Measurements from ENCODE around the gene FLNB. TPM values are rescaled to one million over a fixed set of nuclear protein-coding genes. Genes with fewer than 3 reads are reported as not detected.

The FLNB gene
- 110 TPM for total RNA-seq

DNA sequence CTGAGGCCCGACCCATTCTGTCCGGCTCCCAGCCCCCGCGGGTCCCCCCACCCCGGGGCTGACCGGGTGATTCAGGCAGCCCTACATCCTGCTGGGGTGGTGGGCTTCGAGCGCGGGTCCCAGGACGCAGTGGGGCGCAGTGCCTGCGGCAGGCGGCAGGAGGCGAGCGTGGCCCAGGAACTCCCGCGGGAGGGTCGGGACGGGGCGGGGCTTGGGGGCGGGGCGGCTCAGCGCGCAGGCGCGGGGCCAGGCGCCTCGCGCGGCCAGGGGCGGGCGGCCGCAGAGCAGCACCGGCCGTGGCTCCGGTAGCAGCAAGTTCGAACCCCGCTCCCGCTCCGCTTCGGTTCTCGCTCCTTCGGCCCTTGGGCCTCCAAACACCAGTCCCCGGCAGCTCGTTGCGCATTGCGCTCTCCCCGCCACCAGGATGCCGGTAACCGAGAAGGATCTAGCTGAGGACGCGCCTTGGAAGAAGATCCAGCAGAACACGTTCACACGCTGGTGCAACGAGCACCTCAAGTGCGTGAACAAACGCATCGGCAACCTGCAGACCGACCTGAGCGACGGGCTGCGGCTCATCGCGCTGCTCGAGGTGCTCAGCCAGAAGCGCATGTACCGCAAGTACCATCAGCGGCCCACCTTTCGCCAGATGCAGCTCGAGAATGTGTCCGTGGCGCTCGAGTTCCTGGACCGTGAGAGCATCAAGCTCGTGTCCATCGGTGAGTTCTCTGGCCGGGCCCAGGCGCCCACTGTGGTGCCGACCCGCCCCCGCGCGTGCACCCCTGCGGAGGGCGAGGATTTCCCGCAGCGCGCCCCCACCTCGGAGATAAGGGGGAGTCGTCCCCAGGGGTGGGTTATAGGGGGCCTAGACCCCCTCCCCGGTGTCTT, at the start of gene FLNB:
Gene FLNB (plus strand): TSS at position 282 of the 885 bp plus-strand sequence. CDS start 143 bp downstream, at position 425.

DNA sequence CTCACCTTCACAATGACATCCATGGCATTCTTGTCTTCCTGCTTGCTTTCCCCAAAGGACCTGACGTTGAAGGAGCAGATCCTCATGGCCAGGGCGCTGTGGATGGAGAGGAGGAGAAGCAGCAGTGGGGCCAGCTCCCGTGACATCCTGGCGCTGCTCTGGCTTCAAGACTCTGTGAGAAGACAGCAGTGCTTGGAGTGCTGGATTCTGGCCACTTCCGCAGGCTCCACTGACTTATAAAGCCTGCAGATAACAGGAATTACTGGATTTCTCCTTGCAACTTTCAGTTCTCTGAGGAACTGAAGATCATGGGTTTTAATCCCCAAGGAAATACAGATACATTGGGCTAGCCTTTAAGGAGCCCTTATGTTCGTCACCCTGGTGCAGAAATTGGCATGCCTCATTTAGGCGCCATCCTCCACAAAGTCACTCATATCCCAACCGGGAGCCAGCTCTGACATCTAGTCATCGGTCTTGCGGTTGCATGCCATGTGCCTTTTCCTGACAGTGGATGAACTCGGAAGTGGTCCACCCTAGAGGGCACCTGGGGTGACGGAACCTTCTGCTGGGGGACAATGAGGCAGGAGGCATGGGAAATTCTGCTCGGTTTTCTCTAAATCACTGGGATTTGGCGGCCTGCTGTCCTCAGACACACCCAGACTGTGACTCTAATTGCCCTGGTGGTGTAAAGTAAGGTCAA, 202.7 kb downstream of the FLNB start, which contains the start of gene DNASE1L3:
Gene DNASE1L3 (minus strand): TSS at position 212 of the 700 bp plus-strand sequence. CDS start 66 bp downstream, at position 146.

Other genes with a start within 250 kb of the FLNB start
- gene DNASE1L3, start 202.6 kb downstream of the FLNB start, total RNA-seq, result 3.5 TPM
- 14.5 TPM for gene ABHD6, start 229.4 kb downstream of the FLNB start, total RNA-seq

Measured in camera-type eye (tissue), 1 donor.